K562 (cell line): ENCODE data around the gene DPH1. TPM values are rescaled to one million over a fixed set of nuclear protein-coding genes. Genes with fewer than 3 reads are reported as not detected.

Experiments
- ATF7 ChIP-seq: fragments of 450-650 bp; IDR thresholded peaks from 2 replicates; pipeline ENCODE4 v1.7.1; 2014; ENCODE audit warnings: mild to moderate bottlenecking, moderate library complexity
- BMI1 ChIP-seq: fragments of 150-350 bp; IDR thresholded peaks from 2 replicates; pipeline ENCODE4 v1.6.1; 2014; ENCODE audit warnings: low read length
- BRF1 ChIP-seq: IDR thresholded peaks from 3 replicates; pipeline ENCODE4 v1.6.1; 2011; ENCODE audit warnings: borderline replicate concordance, mild to moderate bottlenecking; ENCODE audit not compliant: insufficient read length; ENCODE audit errors: extremely low read depth
- CREM ChIP-seq: IDR thresholded peaks from 2 replicates; pipeline ENCODE4 v1.6.1; 2014; ENCODE audit warnings: antibody characterized with exemption, low read depth
- CTBP1 ChIP-seq: fragments of 450-650 bp; IDR thresholded peaks from 2 replicates; pipeline ENCODE4 v1.6.1; 2016; ENCODE audit warnings: borderline replicate concordance
- HDAC1 ChIP-seq, 2 experiments: fragments of 450-650 bp; IDR thresholded peaks; 2 replicates each; pipeline ENCODE4 v1.6.1; 2016 to 2017; ENCODE audit warnings: inconsistent platforms in 1 of 2, mild to moderate bottlenecking in 1 of 2, moderate library complexity in 1 of 2
- MAZ ChIP-seq, 2 experiments: fragments of 450-650 bp in 1 of 2; sonication (generic) in 1 of 2; formaldehyde crosslinking; IDR thresholded peaks in 1 of 2; conservative IDR thresholded peaks in 1 of 2; 2 replicates each; pipeline versions ENCODE4 v1.4.0 to v1.5.0; 2020; ENCODE audit warnings: mild to moderate bottlenecking in 1 of 2, missing genetic modification reagents in 1 of 2
- PHF8 ChIP-seq: fragments of 200-600 bp; sonication (generic); IDR thresholded peaks from 2 replicates; pipeline ENCODE4 v1.6.1; 2012; ENCODE audit warnings: mixed run types, mild to moderate bottlenecking, inconsistent platforms, low read length, moderate library complexity, borderline replicate concordance
- POLR2G ChIP-seq: fragments of 200-400 bp; formaldehyde crosslinking; IDR thresholded peaks from 2 replicates; pipeline ENCODE4 v1.6.1; 2017; ENCODE audit warnings: low read depth, mild to moderate bottlenecking, antibody characterized with exemption, low read length, moderate library complexity
- SAFB ChIP-seq: fragments of 200-400 bp; formaldehyde crosslinking; IDR thresholded peaks from 2 replicates; pipeline ENCODE4 v1.6.1; 2017; ENCODE audit warnings: low read depth, low read length, borderline replicate concordance
- YY1 ChIP-seq, 3 experiments: IDR thresholded peaks; 2 replicates each; pipeline ENCODE4 v1.6.1; 2011; ENCODE audit warnings: low read length in 2 of 3, mild to moderate bottlenecking in 2 of 3, moderate library complexity in 2 of 3, borderline replicate concordance in 1 of 3, control low read depth in 1 of 3, low read depth in 1 of 3; ENCODE audit not compliant: insufficient read depth in 3 of 3, insufficient replicate concordance in 2 of 3, control insufficient read depth in 1 of 3, insufficient read length in 1 of 3; ENCODE audit errors: extremely low read depth in 1 of 3
- ZNF699 ChIP-seq: fragments of 250-450 bp; sonication (Bioruptor Pico); IDR thresholded peaks from 2 replicates; pipeline ENCODE4 v1.8.0; 2021; ENCODE audit warnings: mild to moderate bottlenecking, moderate library complexity; ENCODE audit not compliant: insufficient replicate concordance
- polyA plus RNA-seq, 8 experiments: library from polyadenylated mRNA; depleted of rRNA in 4 of 8; stranded (reverse) in 5 of 8; unstranded in 3 of 8; fragments of >200 nt; fragmentation: Nextera tagmentation in 2 of 8; fragmentation: Illumina TruSeq in 1 of 8; extraction: Ambion mirVana in 2 of 8; extraction: Trizol in 1 of 8; gene quantifications; 2 replicates each; pipeline versions ENCODE4 v1.2.1 to v1.2.3, GENCODE V29; 2011 to 2014; ENCODE audit warnings: inconsistent platforms in 1 of 8, missing spikeins in 1 of 8
- total RNA-seq, 7 experiments: library from RNA; depleted of rRNA in 6 of 7; stranded (reverse); fragments of >200 nt in 6 of 7; fragmentation: Illumina TruSeq in 2 of 7; extraction: Trizol in 2 of 7; gene quantifications; 2 replicates each; pipeline versions ENCODE4 v1.2.1 to v1.2.3, GENCODE V29; 2011 to 2021; ENCODE audit warnings: low replicate concordance in 1 of 7
- TF ChIP-seq, protein P1 (sequence below), 2 experiments: IDR thresholded peaks; 2 replicates each; pipeline ENCODE4 v1.6.1; 2011; ENCODE audit warnings: borderline replicate concordance in 1 of 2, control low read depth in 1 of 2, low read depth in 1 of 2, low read length in 1 of 2, mild to moderate bottlenecking in 1 of 2, mixed read lengths in 1 of 2, moderate library complexity in 1 of 2; ENCODE audit not compliant: insufficient read depth in 1 of 2, insufficient read length in 1 of 2, poor library complexity in 1 of 2, severe bottlenecking in 1 of 2; ENCODE audit errors: extremely low read depth in 1 of 2
- TF ChIP-seq, protein P2 (sequence below), 2 experiments: fragments of 450-650 bp; formaldehyde crosslinking in 1 of 2; IDR thresholded peaks; 2 replicates each; pipeline versions ENCODE4 v1.4.0 to v1.6.1; 2014 to 2020; ENCODE audit warnings: mild to moderate bottlenecking in 2 of 2, borderline replicate concordance in 1 of 2, low read depth in 1 of 2

Gene DPH1
- total and polyA plus RNA-seq, 9 of the 15 experiments (the other 6 are each of a cell fraction or from before 2014, with no cell fraction given) = 0.42 to 40.6 (median 20.2) TPM

DNA sequence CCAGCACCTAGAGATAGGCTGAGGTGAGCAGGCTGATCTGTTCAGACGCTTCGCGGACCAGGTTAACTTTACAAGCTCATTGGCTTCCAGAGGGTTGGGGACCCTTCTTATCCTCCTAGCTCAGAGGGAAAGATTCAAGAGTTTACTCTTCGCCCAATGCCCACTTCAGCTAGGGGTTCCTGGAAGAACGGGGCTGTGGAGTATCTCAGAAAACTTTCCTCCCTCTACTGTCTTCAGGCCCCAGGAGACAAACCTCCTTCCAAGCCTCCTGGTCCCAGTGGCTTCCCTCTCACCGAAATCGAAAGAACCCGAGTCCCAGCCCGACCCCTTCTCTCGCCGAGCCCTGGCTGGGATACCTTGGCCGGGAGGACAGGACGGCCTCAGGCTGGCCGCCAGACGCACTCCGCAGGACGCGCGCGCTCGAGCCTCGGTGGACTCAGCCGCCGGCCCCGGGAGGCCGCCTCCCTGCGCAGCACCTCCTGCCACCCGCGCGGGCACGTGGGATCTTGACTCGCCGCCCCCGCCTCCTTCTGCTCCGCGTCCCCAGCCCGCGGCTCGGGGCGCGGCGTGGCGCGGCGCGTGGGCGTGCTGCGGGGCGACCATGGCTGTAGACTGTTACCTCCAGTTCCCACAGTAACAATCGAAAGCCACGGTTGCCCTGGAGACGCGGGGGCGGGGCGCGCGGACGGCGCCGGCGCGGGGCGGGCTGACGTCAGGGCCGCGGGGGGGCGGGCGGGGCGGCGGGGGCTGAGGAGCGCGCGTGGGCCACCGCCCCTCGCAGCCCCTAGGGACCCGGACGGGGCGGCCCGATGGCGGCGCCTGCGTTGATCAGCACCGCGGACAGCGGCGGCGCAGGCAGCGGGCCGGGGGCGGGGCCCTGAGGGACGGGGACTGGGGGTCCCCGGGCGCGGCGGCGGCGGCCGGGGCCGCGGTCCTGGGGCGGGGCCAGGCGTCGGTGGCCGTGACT, 19.7 kb downstream of the DPH1 start (continued):
- peak; percentile 91 for TF ChIP-seq SAFB
- 0 out of 2 replicates have a peak, but pooled peaks have one; percentile 12 for TF ChIP-seq CTBP1
- TF ChIP-seq BMI1 = peak; percentile 75
- TF ChIP-seq PHF8 = peak; percentile 41; the same call in 1 of the 2 replicates
- TF ChIP-seq, protein P1, sequence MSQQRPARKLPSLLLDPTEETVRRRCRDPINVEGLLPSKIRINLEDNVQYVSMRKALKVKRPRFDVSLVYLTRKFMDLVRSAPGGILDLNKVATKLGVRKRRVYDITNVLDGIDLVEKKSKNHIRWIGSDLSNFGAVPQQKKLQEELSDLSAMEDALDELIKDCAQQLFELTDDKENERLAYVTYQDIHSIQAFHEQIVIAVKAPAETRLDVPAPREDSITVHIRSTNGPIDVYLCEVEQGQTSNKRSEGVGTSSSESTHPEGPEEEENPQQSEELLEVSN (IDR thresholded peaks at IDR 0.05; ENCODE audit: borderline replicate concordance in 1 of 2, extremely low read depth in 1 of 2, insufficient read depth in 1 of 2, insufficient read length in 1 of 2, low read depth in 1 of 2, low read length in 1 of 2, poor library complexity in 1 of 2, severe bottlenecking in 1 of 2) = peak in 1 of 2 experiments; percentile 55
- peak; percentile 46; the same call in 1 of the 2 replicates for TF ChIP-seq POLR2G
- peak in 2 of 3 experiments; percentile 53 to 65 for TF ChIP-seq YY1 (IDR thresholded peaks at IDR 0.05; ENCODE audit: borderline replicate concordance in 1 of 3, control insufficient read depth in 1 of 3, extremely low read depth in 1 of 3, insufficient read depth in 3 of 3, insufficient read length in 1 of 3, insufficient replicate concordance in 2 of 3, low read depth in 1 of 3, low read length in 2 of 3)
- TF ChIP-seq BRF1 = no peak
- peak; percentile 73 for TF ChIP-seq CREM
- no peak for TF ChIP-seq ZNF699 (CRISPR knock-in tag)
- TF ChIP-seq HDAC1 (IDR thresholded peaks at IDR 0.05) = 0 out of 4 replicates have a peak, but pooled peaks of 1 of the 2 experiments have one; percentile 12
- 0 out of 2 replicates have a peak, but pooled peaks have one; percentile 10 for TF ChIP-seq ATF7
- 0 out of 4 replicates have a peak, but pooled peaks of 1 of the 2 experiments have one; percentile 6 for TF ChIP-seq MAZ (CRISPR knock-in tag; conservative IDR thresholded peaks at IDR 0.05 in 1 of 2, IDR thresholded peaks at IDR 0.05 in 1 of 2)
- TF ChIP-seq, protein P2, sequence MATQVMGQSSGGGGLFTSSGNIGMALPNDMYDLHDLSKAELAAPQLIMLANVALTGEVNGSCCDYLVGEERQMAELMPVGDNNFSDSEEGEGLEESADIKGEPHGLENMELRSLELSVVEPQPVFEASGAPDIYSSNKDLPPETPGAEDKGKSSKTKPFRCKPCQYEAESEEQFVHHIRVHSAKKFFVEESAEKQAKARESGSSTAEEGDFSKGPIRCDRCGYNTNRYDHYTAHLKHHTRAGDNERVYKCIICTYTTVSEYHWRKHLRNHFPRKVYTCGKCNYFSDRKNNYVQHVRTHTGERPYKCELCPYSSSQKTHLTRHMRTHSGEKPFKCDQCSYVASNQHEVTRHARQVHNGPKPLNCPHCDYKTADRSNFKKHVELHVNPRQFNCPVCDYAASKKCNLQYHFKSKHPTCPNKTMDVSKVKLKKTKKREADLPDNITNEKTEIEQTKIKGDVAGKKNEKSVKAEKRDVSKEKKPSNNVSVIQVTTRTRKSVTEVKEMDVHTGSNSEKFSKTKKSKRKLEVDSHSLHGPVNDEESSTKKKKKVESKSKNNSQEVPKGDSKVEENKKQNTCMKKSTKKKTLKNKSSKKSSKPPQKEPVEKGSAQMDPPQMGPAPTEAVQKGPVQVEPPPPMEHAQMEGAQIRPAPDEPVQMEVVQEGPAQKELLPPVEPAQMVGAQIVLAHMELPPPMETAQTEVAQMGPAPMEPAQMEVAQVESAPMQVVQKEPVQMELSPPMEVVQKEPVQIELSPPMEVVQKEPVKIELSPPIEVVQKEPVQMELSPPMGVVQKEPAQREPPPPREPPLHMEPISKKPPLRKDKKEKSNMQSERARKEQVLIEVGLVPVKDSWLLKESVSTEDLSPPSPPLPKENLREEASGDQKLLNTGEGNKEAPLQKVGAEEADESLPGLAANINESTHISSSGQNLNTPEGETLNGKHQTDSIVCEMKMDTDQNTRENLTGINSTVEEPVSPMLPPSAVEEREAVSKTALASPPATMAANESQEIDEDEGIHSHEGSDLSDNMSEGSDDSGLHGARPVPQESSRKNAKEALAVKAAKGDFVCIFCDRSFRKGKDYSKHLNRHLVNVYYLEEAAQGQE (IDR thresholded peaks at IDR 0.05; ENCODE audit: borderline replicate concordance) = peak; percentile 91
- TF ChIP-seq, protein P2 (CRISPR knock-in tag; IDR thresholded peaks at IDR 0.05; ENCODE audit: low read depth) = peak; percentile 96
